Measurements from ENCODE around the gene RAD18.

GRCh38 chr3:8851703-8852102, 111.6 kb downstream of the RAD18 start:
- TF ChIP-seq CTCF (IDR thresholded peaks at IDR 0.05; ENCODE audit: insufficient read depth, low read depth, low read length) (no peak), EZH2 (IDR thresholded peaks at IDR 0.05; ENCODE audit: insufficient read depth, low read length) (no peak)

Measured in astrocyte (in vitro differentiated cells and primary cell).